GM12878 (cell line): ENCODE results near the gene LRRC27. TPM values are rescaled to one million over a fixed set of nuclear protein-coding genes. Genes with fewer than 3 reads are reported as not detected.

Experiments
- ATAC-seq: fragments of 200-7000 bp; cut with Tn5 transposase; 3 replicates; pipeline ENCODE4 v1.9.1; 2020; ENCODE audit warnings: mild to moderate bottlenecking, moderate library complexity
- BruUV-seq: library from RNA; stranded (reverse); fragments of 400-500 nt; replicated peaks from 2 replicates; lab custom pipeline; 2021; lab: Mats Ljungman, UMichigan
- CTCF ChIA-PET: fragments of 300-600 bp; sonication (Branson Sonifier 250); formaldehyde crosslinking; extraction: SDS; loops from one replicate; lab custom pipeline; 2021; ENCODE audit warnings: inconsistent platforms; lab: Yijun Ruan, JAX
- POLR2A ChIA-PET: fragments of 350-600 bp; formaldehyde crosslinking; extraction: SDS; loops from one replicate; lab custom pipeline; 2021; ENCODE audit warnings: inconsistent platforms; lab: Charles Lee
- RAD21 ChIA-PET: fragments of 300-600 bp; sonication (Branson Sonifier 250); formaldehyde crosslinking; loops from one replicate; lab custom pipeline; 2023; ENCODE audit warnings: antibody characterized with exemption; ENCODE audit not compliant: unreplicated experiment; lab: Charles Lee
- SMC1A ChIA-PET: fragments of 300-600 bp; sonication (Branson Sonifier 250); formaldehyde crosslinking; loops from one replicate; lab custom pipeline; 2023; ENCODE audit not compliant: unreplicated experiment, uncharacterized antibody; lab: Charles Lee
- DNase-seq: peaks from one replicate; pipeline ENCODE4 v3.0.0-alpha.2; 2011; ENCODE audit warnings: low read depth, low spot score
- FAIRE-seq: peaks from 3 replicates; lab custom pipeline; 2011; peaks lifted over from hg19 to GRCh38; lab: Jason Lieb, UNC
- H2AFZ ChIP-seq: 2 replicates; pipeline ENCODE4 v1.6.0; 2011; ENCODE audit warnings: low read depth, low read length, control low read depth; ENCODE audit not compliant: control insufficient read depth
- H3K27ac ChIP-seq: 2 replicates; pipeline ENCODE4 v1.5.1; 2011; ENCODE audit warnings: control low read depth; ENCODE audit not compliant: control insufficient read depth, insufficient read depth
- H3K27me3 ChIP-seq, 2 experiments: replicated peaks in 1 of 2; 2 replicates each; pipeline versions ENCODE4 v1.6.0 to v1.6.1; 2011; ENCODE audit warnings: low read length in 1 of 2; ENCODE audit not compliant: control insufficient read depth in 2 of 2, insufficient read depth in 2 of 2
- H3K36me3 ChIP-seq, 2 experiments: 2 replicates each; pipeline ENCODE4 v1.5.1; 2011; ENCODE audit warnings: low read length in 1 of 2; ENCODE audit not compliant: control insufficient read depth in 2 of 2, insufficient read depth in 2 of 2
- H3K4me1 ChIP-seq: 2 replicates; pipeline ENCODE4 v1.6.1; 2011; ENCODE audit warnings: mild to moderate bottlenecking, low read length, moderate library complexity, mixed read lengths; ENCODE audit not compliant: control insufficient read depth, insufficient read depth
- H3K4me2 ChIP-seq: 2 replicates; pipeline ENCODE4 v1.6.0; 2011; ENCODE audit warnings: control low read depth; ENCODE audit not compliant: control insufficient read depth, insufficient read depth
- H3K4me3 ChIP-seq: fragments of 200-600 bp; sonication (generic); 2 replicates; pipeline ENCODE4 v1.5.1; 2016
- H3K79me2 ChIP-seq: 2 replicates; pipeline ENCODE4 v1.6.0; 2011; ENCODE audit warnings: low read length; ENCODE audit not compliant: control insufficient read depth, insufficient read depth
- H3K9ac ChIP-seq: 2 replicates; pipeline ENCODE4 v1.8.0; 2011; ENCODE audit warnings: low read length, control low read depth, mixed read lengths; ENCODE audit not compliant: control insufficient read depth, insufficient read depth
- H3K9me3 ChIP-seq: replicated peaks from 3 replicates; pipeline ENCODE4 v1.5.1; 2011; ENCODE audit warnings: mild to moderate bottlenecking, low read length; ENCODE audit not compliant: control insufficient read depth, insufficient read depth
- H4K20me1 ChIP-seq: 2 replicates; pipeline ENCODE4 v1.6.0; 2011; ENCODE audit not compliant: control insufficient read depth, insufficient read depth
- CBX5 ChIP-seq: sonication (generic); IDR thresholded peaks from 2 replicates; pipeline ENCODE4 v1.6.1; 2016; ENCODE audit warnings: low read depth, moderate library complexity, mild to moderate bottlenecking, inconsistent platforms
- CHD1 ChIP-seq: IDR thresholded peaks from 2 replicates; pipeline ENCODE4 v1.6.1; 2012; ENCODE audit warnings: low read depth, low read length, improper control_type of control experiment
- ESRRA ChIP-seq: IDR thresholded peaks from 2 replicates; pipeline ENCODE4 v1.6.1; 2012; ENCODE audit warnings: mild to moderate bottlenecking, low read length, improper control_type of control experiment
- HDAC6 ChIP-seq: fragments of 200-600 bp; sonication (generic); IDR thresholded peaks from one replicate; pipeline ENCODE4 v1.8.0; 2017; ENCODE audit warnings: antibody characterized with exemption; ENCODE audit not compliant: unreplicated experiment
- JUNB ChIP-seq: IDR thresholded peaks from 2 replicates; pipeline ENCODE4 v1.6.1; 2016; ENCODE audit warnings: antibody characterized with exemption, mild to moderate bottlenecking
- LARP7 ChIP-seq: fragments of 450-650 bp; IDR thresholded peaks from 2 replicates; pipeline ENCODE4 v1.6.1; 2017; ENCODE audit warnings: mild to moderate bottlenecking
- MTA2 ChIP-seq: fragments of 450-650 bp; IDR thresholded peaks from 2 replicates; pipeline ENCODE4 v1.6.1; 2016; ENCODE audit warnings: low read depth, mild to moderate bottlenecking, moderate library complexity
- NR2F1 ChIP-seq: fragments of 450-650 bp; conservative IDR thresholded peaks from 2 replicates; pipeline ENCODE4 v1.6.1; 2017; ENCODE audit warnings: mild to moderate bottlenecking
- NRF1 ChIP-seq: conservative IDR thresholded peaks from 2 replicates; pipeline ENCODE4 v1.6.1; 2011; ENCODE audit warnings: mild to moderate bottlenecking, low read depth, low read length, improper control_type of control experiment
- POLR2AphosphoS5 ChIP-seq: IDR thresholded peaks from 2 replicates; pipeline ENCODE4 v1.6.1; 2011; ENCODE audit warnings: mild to moderate bottlenecking, low read length, inconsistent platforms
- RBBP5 ChIP-seq: fragments of 200-600 bp; sonication (generic); conservative IDR thresholded peaks from 2 replicates; pipeline ENCODE4 v1.6.1; 2016
- SMAD5 ChIP-seq: IDR thresholded peaks from 2 replicates; pipeline ENCODE4 v1.6.1; 2016; ENCODE audit warnings: antibody characterized with exemption, low read depth
- TCF12 ChIP-seq: IDR thresholded peaks from 2 replicates; pipeline ENCODE4 v1.6.1; 2011; ENCODE audit warnings: low read depth, mild to moderate bottlenecking, low read length
- TCF3 ChIP-seq: IDR thresholded peaks from 2 replicates; pipeline ENCODE4 v1.6.1; 2012; ENCODE audit warnings: low read depth, mild to moderate bottlenecking, low read length, borderline replicate concordance; ENCODE audit not compliant: insufficient read depth
- YBX1 ChIP-seq: fragments of 450-650 bp; IDR thresholded peaks from 2 replicates; pipeline ENCODE4 v1.6.1; 2016; ENCODE audit warnings: antibody characterized with exemption
- ZNF217 ChIP-seq: fragments of 450-650 bp; IDR thresholded peaks from 2 replicates; pipeline ENCODE4 v1.6.1; 2017; ENCODE audit warnings: antibody characterized with exemption, mild to moderate bottlenecking
- ZNF274 ChIP-seq: IDR thresholded peaks from one replicate; pipeline ENCODE4 v1.8.0; 2011; ENCODE audit not compliant: insufficient read length, insufficient read depth
- WGBS: methylation state at CpG from one replicate; pipeline ENCODE4 v1.1.6; 2016; ENCODE audit warnings: low lambda C conversion rate; ENCODE audit not compliant: insufficient replicate concordance, insufficient coverage; ENCODE audit errors: missing lambda C conversion rate; 5-methylcytosine and 5-hydroxymethylcytosine counted together
- in situ Hi-C: fragments of 300-500 bp; cut with MboI; formaldehyde crosslinking; loops from 9 replicates; pipeline ENCODE4 v1.14.3; 2018; ENCODE audit warnings: mixed read lengths
- intact Hi-C: fragments of 100-400 bp; cut with micrococcal nuclease; formaldehyde crosslinking; loops from one replicate; pipeline ENCODE4 v1.14.2; 2022; ENCODE audit not compliant: unreplicated experiment
- polyA plus RNA-seq, 11 experiments: library from polyadenylated mRNA; depleted of rRNA in 4 of 11; unstranded in 6 of 11; stranded (reverse) in 5 of 11; fragments of >200 nt; fragmentation: Nextera tagmentation in 4 of 11; fragmentation: Illumina TruSeq in 1 of 11; extraction: Ambion mirVana in 4 of 11; extraction: Trizol in 1 of 11; gene quantifications; 1 replicate in 1 of 11; 2 replicates in 10 of 11; pipeline versions ENCODE4 v1.2.1 to v1.2.3, GENCODE V29; 2011 to 2016; ENCODE audit warnings: inconsistent platforms in 2 of 11, missing spikeins in 2 of 11, low read depth in 1 of 11
- total RNA-seq, 4 experiments: library from RNA; depleted of rRNA in 3 of 4; stranded (reverse); fragments of >200 nt in 3 of 4; fragmentation: Illumina TruSeq in 1 of 4; extraction: Trizol in 1 of 4; gene quantifications; 2 replicates each; pipeline versions ENCODE4 v1.2.1 to v1.2.3, GENCODE V29; 2013 to 2021
- TF ChIP-seq, protein P1 (sequence below): fragments of 450-650 bp; IDR thresholded peaks from 2 replicates; pipeline ENCODE4 v1.6.1; 2016; ENCODE audit warnings: mild to moderate bottlenecking
- TF ChIP-seq, protein P2 (sequence below): IDR thresholded peaks from 2 replicates; pipeline ENCODE4 v1.6.1; 2011; ENCODE audit warnings: low read depth, mild to moderate bottlenecking, low read length, moderate library complexity, borderline replicate concordance; ENCODE audit errors: extremely low read depth
- TF ChIP-seq, protein P3 (sequence below): IDR thresholded peaks from 2 replicates; pipeline ENCODE4 v1.6.1; 2011; ENCODE audit warnings: borderline replicate concordance, low read depth, mild to moderate bottlenecking, moderate library complexity, low read length; ENCODE audit not compliant: insufficient read depth, poor library complexity, severe bottlenecking

Gene LRRC27
- total and polyA plus RNA-seq, 10 of the 15 experiments (the other 5 are each of a cell fraction or from before 2014, with no cell fraction given), result 0.48 to 6.9 (median 4.7) TPM

DNA sequence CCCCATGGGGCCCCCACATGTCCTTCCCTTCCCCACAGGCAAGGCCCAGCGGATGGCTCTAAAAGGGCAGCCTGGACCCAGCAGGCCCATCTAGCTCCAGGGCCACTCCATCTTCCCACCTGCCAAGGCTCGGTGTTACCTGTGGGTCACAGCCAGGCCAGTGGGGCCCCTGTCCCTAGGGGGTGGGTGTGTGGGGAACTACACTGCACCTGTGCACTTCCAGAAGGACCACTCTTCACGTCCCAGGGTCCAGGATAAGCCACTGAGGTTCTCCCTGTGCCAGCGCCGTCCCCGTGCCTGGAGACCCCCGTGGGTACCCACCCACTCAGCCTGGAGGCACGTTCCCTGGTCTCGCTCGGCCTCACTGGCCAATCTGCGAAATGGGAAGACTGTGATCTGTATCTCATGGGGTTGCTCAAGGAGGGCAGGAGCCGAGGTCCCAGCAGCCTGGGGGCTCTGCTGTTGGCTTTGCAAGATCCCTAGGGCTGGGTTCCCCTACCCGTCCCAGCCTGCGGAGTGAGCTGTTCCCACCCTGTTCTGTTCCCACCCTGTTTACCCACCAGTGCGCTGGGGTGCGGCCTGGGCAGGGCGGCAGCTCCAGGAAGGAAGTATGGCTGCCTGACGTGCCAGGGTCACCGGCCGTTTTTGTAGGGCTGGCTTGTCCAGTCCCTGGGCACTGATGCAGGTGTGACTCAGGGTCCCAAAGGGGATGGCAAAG is 69.6 kb downstream of the LRRC27 start:
- H2AFZ ChIP-seq, result no peak overlapping the region
- in situ Hi-C loops (no loop called here), intact Hi-C loops (no loop called here)
- FAIRE-seq (no peak), ATAC-seq (no peak), DNase-seq (no peak)
- ChIA-PET CTCF (interaction anchor here (0.6 kb wide), 1 partner anchor 169 kb away, joined by 3 read pairs; no protein-coding TSS in a partner anchor), POLR2A (no interaction called here), SMC1A (no interaction called here), RAD21 (no interaction called here)
- H3K27me3 ChIP-seq, result no peaks in the 10 kb centered on the region
- H3K4me1 ChIP-seq, result peaks cover 8% of the 10 kb centered on the region; the same call in 1 of the 2 replicates
- H3K9me3 ChIP-seq, result no peaks in the 10 kb centered on the region
- no peak overlapping the region for H3K27ac ChIP-seq
- no peak overlapping the region for H3K9ac ChIP-seq
- H4K20me1 ChIP-seq, result no peaks in the 10 kb centered on the region
- no TSS peak for BruUV-seq
- no peak overlapping the region for H3K4me3 ChIP-seq
- H3K36me3 ChIP-seq, result no peaks in the 10 kb centered on the region
- no peak overlapping the region for H3K4me2 ChIP-seq
- WGBS, result 25% methylated on average over 17 of the region's 20 CpGs
- no peaks in the 10 kb centered on the region for H3K79me2 ChIP-seq
- TF ChIP-seq YBX1, result no peak
- TF ChIP-seq, protein P1, sequence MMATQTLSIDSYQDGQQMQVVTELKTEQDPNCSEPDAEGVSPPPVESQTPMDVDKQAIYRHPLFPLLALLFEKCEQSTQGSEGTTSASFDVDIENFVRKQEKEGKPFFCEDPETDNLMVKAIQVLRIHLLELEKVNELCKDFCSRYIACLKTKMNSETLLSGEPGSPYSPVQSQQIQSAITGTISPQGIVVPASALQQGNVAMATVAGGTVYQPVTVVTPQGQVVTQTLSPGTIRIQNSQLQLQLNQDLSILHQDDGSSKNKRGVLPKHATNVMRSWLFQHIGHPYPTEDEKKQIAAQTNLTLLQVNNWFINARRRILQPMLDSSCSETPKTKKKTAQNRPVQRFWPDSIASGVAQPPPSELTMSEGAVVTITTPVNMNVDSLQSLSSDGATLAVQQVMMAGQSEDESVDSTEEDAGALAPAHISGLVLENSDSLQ, result no peak
- no peak for TF ChIP-seq TCF12
- no peak for TF ChIP-seq JUNB
- TF ChIP-seq NR2F1, result no peak
- TF ChIP-seq, protein P2, sequence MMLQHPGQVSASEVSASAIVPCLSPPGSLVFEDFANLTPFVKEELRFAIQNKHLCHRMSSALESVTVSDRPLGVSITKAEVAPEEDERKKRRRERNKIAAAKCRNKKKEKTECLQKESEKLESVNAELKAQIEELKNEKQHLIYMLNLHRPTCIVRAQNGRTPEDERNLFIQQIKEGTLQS, result no peak
- TF ChIP-seq, protein P3, sequence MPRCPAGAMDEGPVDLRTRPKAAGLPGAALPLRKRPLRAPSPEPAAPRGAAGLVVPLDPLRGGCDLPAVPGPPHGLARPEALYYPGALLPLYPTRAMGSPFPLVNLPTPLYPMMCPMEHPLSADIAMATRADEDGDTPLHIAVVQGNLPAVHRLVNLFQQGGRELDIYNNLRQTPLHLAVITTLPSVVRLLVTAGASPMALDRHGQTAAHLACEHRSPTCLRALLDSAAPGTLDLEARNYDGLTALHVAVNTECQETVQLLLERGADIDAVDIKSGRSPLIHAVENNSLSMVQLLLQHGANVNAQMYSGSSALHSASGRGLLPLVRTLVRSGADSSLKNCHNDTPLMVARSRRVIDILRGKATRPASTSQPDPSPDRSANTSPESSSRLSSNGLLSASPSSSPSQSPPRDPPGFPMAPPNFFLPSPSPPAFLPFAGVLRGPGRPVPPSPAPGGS, result no peak
- TF ChIP-seq NRF1, result no peak
- no peak for TF ChIP-seq SMAD5
- TF ChIP-seq LARP7, result no peak
- no peak for TF ChIP-seq ZNF217
- TF ChIP-seq MTA2, result no peak
- TF ChIP-seq CBX5, result no peak
- TF ChIP-seq ESRRA, result no peak
- no peak for TF ChIP-seq RBBP5
- TF ChIP-seq ZNF274, result no peak
- no peak for TF ChIP-seq HDAC6
- no peak for TF ChIP-seq POLR2AphosphoS5
- TF ChIP-seq CHD1, result no peak
- no peak for TF ChIP-seq TCF3
